Endothelial cell of umbilical vein (primary cell): Measurements from ENCODE around the gene PPEF2. TPM values are rescaled to one million over a fixed set of nuclear protein-coding genes. Genes with fewer than 3 reads are reported as not detected.

ENCODE experiments used
- BruUV-seq: library from RNA; stranded (reverse); fragments of 400-500 nt; replicated peaks from 2 replicates; lab custom pipeline; 2021; lab: Mats Ljungman, UMichigan
- CTCF ChIA-PET: fragments of 300-600, 350-600 bp; sonication (Branson Sonifier 250); formaldehyde crosslinking; loops from one replicate; lab custom pipeline; 2021; ENCODE audit warnings: antibody characterized with exemption, inconsistent platforms; lab: Charles Lee
- POLR2A ChIA-PET: fragments of 300-600, 350-600 bp; sonication (Branson Sonifier 250); formaldehyde crosslinking; loops from one replicate; lab custom pipeline; 2021; ENCODE audit warnings: antibody characterized with exemption, inconsistent platforms; lab: Charles Lee
- DNase-seq: peaks from one replicate; pipeline ENCODE4 v3.0.0-alpha.2; 2011; ENCODE audit warnings: low read depth, low spot score
- FAIRE-seq: peaks from 2 replicates; lab custom pipeline; 2011; peaks lifted over from hg19 to GRCh38; lab: Jason Lieb, UNC
- H2AFZ ChIP-seq: 2 replicates; pipeline ENCODE4 v1.6.0; 2012; ENCODE audit warnings: low read depth, low read length, control low read depth, inconsistent platforms
- H3K27ac ChIP-seq: 2 replicates; pipeline ENCODE4 v1.5.1; 2011; ENCODE audit warnings: low read depth, mild to moderate bottlenecking, control low read depth, low read length, moderate library complexity; ENCODE audit not compliant: insufficient read depth
- H3K27me3 ChIP-seq, 2 experiments: 2 replicates each; pipeline versions ENCODE4 v1.6.0 to v1.6.1; 2011; ENCODE audit warnings: low read length in 2 of 2, mixed read lengths in 1 of 2; ENCODE audit not compliant: control insufficient read depth in 2 of 2, insufficient read depth in 2 of 2
- H3K36me3 ChIP-seq, 2 experiments: 2 replicates in 1 of 2; 3 replicates in 1 of 2; pipeline ENCODE4 v1.5.1; 2011; ENCODE audit warnings: low read length in 2 of 2, mild to moderate bottlenecking in 1 of 2, moderate library complexity in 1 of 2; ENCODE audit not compliant: control insufficient read depth in 2 of 2, insufficient read depth in 2 of 2; ENCODE audit errors: extremely low read depth in 1 of 2
- H3K4me1 ChIP-seq: 3 replicates; pipeline ENCODE4 v1.5.1; 2011; ENCODE audit warnings: mild to moderate bottlenecking, low read length; ENCODE audit not compliant: control insufficient read depth, insufficient read depth; ENCODE audit errors: extremely low read depth
- H3K4me2 ChIP-seq: 2 replicates; pipeline ENCODE4 v1.6.1; 2011; ENCODE audit warnings: low read length, control low read depth, mixed read lengths; ENCODE audit not compliant: insufficient read depth
- H3K4me3 ChIP-seq, 3 experiments: fragments of 200-600 bp in 1 of 3; sonication (generic), shearing (Covaris generic) in 1 of 3; replicated peaks in 1 of 3; 2 replicates each; pipeline ENCODE4 v1.5.1; 2011 to 2016; ENCODE audit warnings: control low read depth in 3 of 3, low read length in 3 of 3, mild to moderate bottlenecking in 2 of 3, inconsistent platforms in 1 of 3, low read depth in 1 of 3, moderate library complexity in 1 of 3; ENCODE audit not compliant: insufficient read depth in 1 of 3
- H3K79me2 ChIP-seq: 2 replicates; pipeline ENCODE4 v1.6.0; 2012; ENCODE audit warnings: low read length, inconsistent platforms; ENCODE audit not compliant: control insufficient read depth, insufficient read depth
- H3K9ac ChIP-seq: replicated peaks from 2 replicates; pipeline ENCODE3; 2011; ENCODE audit warnings: low read length, control low read depth; ENCODE audit not compliant: insufficient read depth; ENCODE audit errors: extremely low read depth
- H3K9me1 ChIP-seq: replicated peaks from 3 replicates; pipeline ENCODE4 v1.6.0; 2011; ENCODE audit warnings: mild to moderate bottlenecking, low read length; ENCODE audit not compliant: control insufficient read depth, insufficient read depth; ENCODE audit errors: extremely low read depth
- H3K9me3 ChIP-seq: replicated peaks from 2 replicates; pipeline ENCODE4 v1.5.1; 2012; ENCODE audit warnings: low read length, inconsistent platforms; ENCODE audit not compliant: control insufficient read depth, insufficient read depth
- H4K20me1 ChIP-seq: replicated peaks from 2 replicates; pipeline ENCODE3; 2011; ENCODE audit warnings: mild to moderate bottlenecking, low read length; ENCODE audit not compliant: control insufficient read depth, insufficient read depth; ENCODE audit errors: extremely low read depth
- EZH2 ChIP-seq: IDR thresholded peaks from 2 replicates; pipeline ENCODE4 v1.6.1; 2012; ENCODE audit warnings: borderline replicate concordance, low read depth, mild to moderate bottlenecking, moderate library complexity, low read length, inconsistent platforms; ENCODE audit not compliant: severe bottlenecking
- FOS ChIP-seq: IDR thresholded peaks from 2 replicates; pipeline ENCODE4 v1.6.1; 2011; ENCODE audit warnings: mild to moderate bottlenecking, low read length, moderate library complexity, borderline replicate concordance; ENCODE audit not compliant: insufficient read depth
- GATA2 ChIP-seq: IDR thresholded peaks from 2 replicates; pipeline ENCODE4 v1.7.0; 2011; ENCODE audit warnings: low read depth, mild to moderate bottlenecking, moderate library complexity, mixed read lengths, low read length; ENCODE audit not compliant: insufficient read length, insufficient read depth
- JUN ChIP-seq: IDR thresholded peaks from 2 replicates; pipeline ENCODE4 v1.6.1; 2011; ENCODE audit warnings: borderline replicate concordance, low read depth; ENCODE audit not compliant: insufficient read length, insufficient read depth
- MAX ChIP-seq: IDR thresholded peaks from 2 replicates; pipeline ENCODE4 v1.6.1; 2011; ENCODE audit not compliant: insufficient read depth, insufficient read length
- MYC ChIP-seq: IDR thresholded peaks from one replicate; pipeline ENCODE4 v1.6.1; 2011; ENCODE audit warnings: mild to moderate bottlenecking, low read depth, low read length
- POLR2A ChIP-seq: IDR thresholded peaks from 2 replicates; pipeline ENCODE4 v1.6.1; 2012; ENCODE audit warnings: low read depth, mild to moderate bottlenecking, control low read depth, low read length
- POLR2AphosphoS5 ChIP-seq: IDR thresholded peaks from 2 replicates; pipeline ENCODE4 v1.6.1; 2012; ENCODE audit warnings: low read depth, mild to moderate bottlenecking, control low read depth, low read length, moderate library complexity; ENCODE audit not compliant: insufficient read depth
- dilution Hi-C: fragments of 300-500 bp; cut with MboI; formaldehyde crosslinking; loops from one replicate; pipeline ENCODE4 v1.15.0; 2019; ENCODE audit warnings: low sequenced_read_pairs; ENCODE audit not compliant: extremely low pct_ligation_motif_present
- intact Hi-C: fragments of 100-400 bp; cut with micrococcal nuclease; formaldehyde crosslinking; loops from one replicate; pipeline ENCODE4 v1.10.0; 2022
- polyA plus RNA-seq, 4 experiments: library from polyadenylated mRNA; depleted of rRNA in 3 of 4; stranded (reverse) in 3 of 4; unstranded in 1 of 4; fragments of >200 nt; gene quantifications; 2 replicates each; pipeline versions ENCODE4 v1.2.1 to v1.2.3, GENCODE V29; 2011 to 2012; ENCODE audit warnings: missing spikeins in 1 of 4
- total RNA-seq: library from RNA; stranded (reverse); gene quantifications from 2 replicates; pipeline ENCODE4 v1.2.3, GENCODE V29; 2021
- TF ChIP-seq, protein P1 (sequence below), 2 donors: IDR thresholded peaks; 1 replicate in 1 of 2; 2 replicates in 1 of 2; pipeline ENCODE4 v1.5.1; 2011; ENCODE audit warnings: low read length in 2 of 2, mild to moderate bottlenecking in 2 of 2, moderate library complexity in 2 of 2, control low read depth in 1 of 2, inconsistent platforms in 1 of 2, low read depth in 1 of 2; ENCODE audit not compliant: insufficient read depth in 1 of 2; ENCODE audit errors: extremely low read depth in 1 of 2

Gene PPEF2
- total and polyA plus RNA-seq, 2 donors (not counting 3 experiments of a cell fraction or from before 2014, with no cell fraction given), result 0.23 TPM; not detected in 1

- BruUV-seq, result no TSS peak
- DNase-seq (no peak), FAIRE-seq (no peak)
- Histone ChIP-seq H3K9ac (no peak overlapping the region), H3K36me3 (peaks cover 0 to 2% of the 10 kb centered on the region in 2 experiments), H3K9me1 (no peaks in the 10 kb centered on the region), H3K4me2 (no peak overlapping the region), H3K79me2 (no peaks in the 10 kb centered on the region), H3K27ac (no peak overlapping the region), H3K27me3 (no peaks in the 10 kb centered on the region), H3K4me1 (no peaks in the 10 kb centered on the region), H2AFZ (no peak overlapping the region), H3K9me3 (no peaks in the 10 kb centered on the region), H3K4me3 (no peak overlapping the region), H4K20me1 (no peaks in the 10 kb centered on the region)
- no peak for TF ChIP-seq JUN
- TF ChIP-seq POLR2AphosphoS5, result no peak
- TF ChIP-seq MAX, result no peak
- TF ChIP-seq MYC, result no peak
- no peak for TF ChIP-seq EZH2
- TF ChIP-seq, protein P1, sequence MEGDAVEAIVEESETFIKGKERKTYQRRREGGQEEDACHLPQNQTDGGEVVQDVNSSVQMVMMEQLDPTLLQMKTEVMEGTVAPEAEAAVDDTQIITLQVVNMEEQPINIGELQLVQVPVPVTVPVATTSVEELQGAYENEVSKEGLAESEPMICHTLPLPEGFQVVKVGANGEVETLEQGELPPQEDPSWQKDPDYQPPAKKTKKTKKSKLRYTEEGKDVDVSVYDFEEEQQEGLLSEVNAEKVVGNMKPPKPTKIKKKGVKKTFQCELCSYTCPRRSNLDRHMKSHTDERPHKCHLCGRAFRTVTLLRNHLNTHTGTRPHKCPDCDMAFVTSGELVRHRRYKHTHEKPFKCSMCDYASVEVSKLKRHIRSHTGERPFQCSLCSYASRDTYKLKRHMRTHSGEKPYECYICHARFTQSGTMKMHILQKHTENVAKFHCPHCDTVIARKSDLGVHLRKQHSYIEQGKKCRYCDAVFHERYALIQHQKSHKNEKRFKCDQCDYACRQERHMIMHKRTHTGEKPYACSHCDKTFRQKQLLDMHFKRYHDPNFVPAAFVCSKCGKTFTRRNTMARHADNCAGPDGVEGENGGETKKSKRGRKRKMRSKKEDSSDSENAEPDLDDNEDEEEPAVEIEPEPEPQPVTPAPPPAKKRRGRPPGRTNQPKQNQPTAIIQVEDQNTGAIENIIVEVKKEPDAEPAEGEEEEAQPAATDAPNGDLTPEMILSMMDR (IDR thresholded peaks at IDR 0.05; ENCODE audit: extremely low read depth in 1 of 2, insufficient read depth in 1 of 2, low read depth in 1 of 2, low read length in 2 of 2), result no peak
- TF ChIP-seq GATA2, result no peak
- no peak for TF ChIP-seq POLR2A
- no peak for TF ChIP-seq FOS
- ChIA-PET CTCF (interaction anchor here (1.3 to 2.9 kb wide), 2 partner anchors 9 to 29 kb away, joined by 4 to 16 read pairs; no protein-coding TSS in a partner anchor), POLR2A (no interaction called here)
- intact Hi-C loops (no loop called here), dilution Hi-C loops (no loop called here)
Observed at GRCh38 chr4:75924309-75924827, 22.1 kb upstream of the PPEF2 start.
